RWPE2 (cell line): ENCODE measurements around the gene SLC22A5.
A peak's percentile ranks its signal among the peaks of the same experiment; 100 is the strongest.

Experiments
- ATAC-seq: fragments of 200-7000 bp; cut with Tn5 transposase; 3 replicates; pipeline ENCODE4 v1.9.1; 2021; ENCODE audit warnings: low read depth
- DNase-seq: peaks from one replicate; pipeline ENCODE4 v3.0.0-alpha.2; 2020; ENCODE audit warnings: low spot score
- H3K27ac ChIP-seq: fragments of 450-650 bp; 2 replicates; pipeline ENCODE4 v1.5.1; 2017; ENCODE audit warnings: mild to moderate bottlenecking; ENCODE audit not compliant: poor library complexity, severe bottlenecking
- H3K27me3 ChIP-seq: fragments of 250-450 bp; sonication (Bioruptor Pico); 2 replicates; pipeline ENCODE4 v1.5.1; 2021; ENCODE audit warnings: mild to moderate bottlenecking, moderate library complexity; ENCODE audit not compliant: insufficient read depth, poor library complexity, severe bottlenecking
- H3K36me3 ChIP-seq: fragments of 250-450 bp; sonication (Bioruptor Pico); 2 replicates; pipeline ENCODE4 v1.5.1; 2020; ENCODE audit warnings: low read depth, mild to moderate bottlenecking, moderate library complexity
- H3K4me1 ChIP-seq: fragments of 250-450 bp; sonication (Bioruptor Pico); 2 replicates; pipeline ENCODE4 v1.5.1; 2021; ENCODE audit warnings: mild to moderate bottlenecking, moderate library complexity; ENCODE audit not compliant: insufficient read depth, poor library complexity, severe bottlenecking
- H3K4me3 ChIP-seq: fragments of 250-450 bp; sonication (Bioruptor Pico); 2 replicates; pipeline ENCODE4 v1.5.1; 2021; ENCODE audit warnings: mild to moderate bottlenecking, moderate library complexity; ENCODE audit not compliant: severe bottlenecking
- H3K9me3 ChIP-seq: fragments of 250-450 bp; sonication (Bioruptor Pico); 2 replicates; pipeline ENCODE4 v1.5.1; 2021; ENCODE audit warnings: mild to moderate bottlenecking, moderate library complexity; ENCODE audit not compliant: severe bottlenecking
- TF ChIP-seq, protein P1 (sequence below): fragments of 450-650 bp; IDR thresholded peaks from one replicate; pipeline ENCODE4 v1.5.1; 2017; ENCODE audit warnings: mild to moderate bottlenecking, moderate library complexity; ENCODE audit not compliant: poor library complexity, severe bottlenecking

SLC22A5 gene

DNA sequence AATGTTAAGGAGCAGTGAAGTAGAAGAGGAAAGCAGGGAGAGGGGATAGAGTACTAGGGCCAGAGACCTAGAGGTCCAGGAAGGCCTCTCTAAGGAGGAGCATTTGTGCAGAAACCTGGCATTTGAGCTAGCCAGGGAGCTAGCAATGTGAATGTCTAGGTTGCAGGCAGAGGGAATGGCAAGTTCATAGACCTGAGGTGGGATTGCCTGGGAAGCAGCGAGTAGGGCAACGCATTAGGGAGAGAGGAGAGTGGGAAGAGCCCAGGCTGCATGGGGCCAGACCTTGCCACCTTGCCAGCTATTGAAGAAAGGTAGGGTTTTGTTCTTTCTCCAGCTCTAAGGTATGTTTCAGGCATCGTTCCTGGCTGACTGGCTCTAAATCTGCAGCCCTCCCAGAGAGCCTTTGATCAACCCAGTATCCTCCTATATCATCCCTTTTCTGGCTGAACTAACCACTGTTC, 54.0 kb downstream of the SLC22A5 start:
- Histone ChIP-seq H3K27me3 (no peaks in the 10 kb centered on the region), H3K36me3 (peaks cover 3% of the 10 kb centered on the region; the same call in 1 of the 2 replicates), H3K4me3 (no peak overlapping the region), H3K9me3 (no peaks in the 10 kb centered on the region), H3K27ac (peak overlapping the region; percentile 38), H3K4me1 (peaks cover 75% of the 10 kb centered on the region)
- TF ChIP-seq, protein P1, sequence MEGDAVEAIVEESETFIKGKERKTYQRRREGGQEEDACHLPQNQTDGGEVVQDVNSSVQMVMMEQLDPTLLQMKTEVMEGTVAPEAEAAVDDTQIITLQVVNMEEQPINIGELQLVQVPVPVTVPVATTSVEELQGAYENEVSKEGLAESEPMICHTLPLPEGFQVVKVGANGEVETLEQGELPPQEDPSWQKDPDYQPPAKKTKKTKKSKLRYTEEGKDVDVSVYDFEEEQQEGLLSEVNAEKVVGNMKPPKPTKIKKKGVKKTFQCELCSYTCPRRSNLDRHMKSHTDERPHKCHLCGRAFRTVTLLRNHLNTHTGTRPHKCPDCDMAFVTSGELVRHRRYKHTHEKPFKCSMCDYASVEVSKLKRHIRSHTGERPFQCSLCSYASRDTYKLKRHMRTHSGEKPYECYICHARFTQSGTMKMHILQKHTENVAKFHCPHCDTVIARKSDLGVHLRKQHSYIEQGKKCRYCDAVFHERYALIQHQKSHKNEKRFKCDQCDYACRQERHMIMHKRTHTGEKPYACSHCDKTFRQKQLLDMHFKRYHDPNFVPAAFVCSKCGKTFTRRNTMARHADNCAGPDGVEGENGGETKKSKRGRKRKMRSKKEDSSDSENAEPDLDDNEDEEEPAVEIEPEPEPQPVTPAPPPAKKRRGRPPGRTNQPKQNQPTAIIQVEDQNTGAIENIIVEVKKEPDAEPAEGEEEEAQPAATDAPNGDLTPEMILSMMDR: no peak
- DNase-seq: no peak
- ATAC-seq: no peak

DNA sequence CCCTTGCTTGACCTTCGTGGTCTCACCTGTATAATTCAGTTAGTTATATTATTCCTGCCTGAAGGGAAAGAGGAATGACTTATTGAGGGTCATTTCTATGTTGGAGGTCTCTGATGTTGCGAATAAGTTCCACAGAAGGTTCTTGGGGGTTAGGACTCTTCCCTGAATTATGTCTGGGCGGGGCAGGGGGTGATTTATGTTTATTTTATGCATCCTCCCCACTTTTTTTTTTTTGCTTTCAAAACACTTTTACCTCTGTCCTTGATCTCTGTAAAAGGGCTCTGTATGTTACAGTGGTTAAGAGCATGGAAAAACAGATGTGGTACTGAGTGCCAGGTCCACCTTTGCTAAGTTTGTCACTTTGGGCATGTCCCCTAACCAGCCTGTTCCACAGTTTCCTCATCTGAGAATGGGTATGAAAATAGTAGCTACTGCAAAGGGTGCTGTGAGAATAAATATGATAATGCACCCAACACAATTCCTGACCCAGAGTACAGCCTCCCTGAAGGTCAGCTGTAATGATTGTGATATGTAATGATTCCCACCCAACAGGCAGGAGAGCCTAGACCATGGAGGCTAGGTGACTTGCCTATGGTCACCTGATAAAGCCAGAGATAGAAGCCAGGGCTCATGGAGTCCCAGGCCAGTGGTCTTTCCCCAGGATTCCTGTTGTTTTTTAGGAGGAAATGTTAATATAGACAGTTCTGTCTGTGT, 54.8 kb downstream of the SLC22A5 start:
- TF ChIP-seq, protein P1: no peak
- DNase-seq: no peak
- Histone ChIP-seq H3K27me3 (no peaks in the 10 kb centered on the region), H3K4me3 (no peak overlapping the region), H3K27ac (peak overlapping the region; percentile 87), H3K4me1 (peaks cover 77% of the 10 kb centered on the region), H3K9me3 (no peaks in the 10 kb centered on the region), H3K36me3 (peaks cover 3% of the 10 kb centered on the region; the same call in 1 of the 2 replicates)
- no peak for ATAC-seq

DNA sequence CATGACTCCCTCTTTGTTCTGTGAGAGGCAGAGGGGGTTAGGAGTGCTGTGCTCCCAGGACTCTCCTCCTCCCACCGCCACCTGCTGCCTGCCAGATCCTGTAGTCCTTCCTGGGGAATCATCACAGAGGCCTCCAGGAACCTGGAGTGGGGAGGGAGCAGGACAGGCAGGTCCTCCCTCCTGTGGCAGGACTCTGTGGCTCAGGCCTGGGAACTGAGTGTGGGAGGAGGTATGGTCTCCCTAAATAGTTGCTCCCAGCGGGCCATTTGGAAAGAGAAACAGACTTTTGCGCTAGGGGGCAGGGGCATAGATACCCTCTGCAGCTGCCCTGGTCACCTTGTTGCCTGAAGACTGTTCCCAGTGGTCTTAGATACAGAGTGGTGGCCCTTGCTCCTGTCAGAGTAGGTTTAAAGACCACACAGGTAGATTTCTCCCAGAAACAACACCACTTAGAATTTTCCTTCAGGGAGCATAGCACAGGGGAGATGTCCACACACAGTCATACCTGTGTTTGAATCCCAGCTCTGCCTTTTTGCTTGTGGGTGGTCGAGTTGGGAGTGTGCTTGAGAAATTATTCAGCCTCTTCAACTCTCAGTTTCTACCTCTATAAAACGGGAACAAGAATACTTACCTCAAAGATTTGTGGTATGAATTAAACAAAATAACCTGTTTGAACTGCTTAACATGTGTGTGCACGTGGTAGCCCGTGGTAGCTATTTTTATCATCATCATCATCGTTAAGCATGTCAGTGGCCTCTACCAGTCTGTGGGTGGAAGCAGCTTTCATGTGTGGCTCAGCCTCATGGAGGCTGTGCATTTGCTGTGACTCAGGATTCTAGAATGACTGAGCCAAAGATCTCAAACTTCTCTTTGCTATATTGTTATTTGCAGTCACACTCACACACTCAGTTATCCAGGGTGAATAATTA, 55.8 kb downstream of the SLC22A5 start:
- DNase-seq (no peak), ATAC-seq (peak; percentile 36)
- peaks cover 75% of the 10 kb centered on the region for H3K4me1 ChIP-seq
- H3K9me3 ChIP-seq: no peaks in the 10 kb centered on the region
- peak overlapping the region; percentile 87 for H3K27ac ChIP-seq
- H3K36me3 ChIP-seq: no peaks in the 10 kb centered on the region
- H3K4me3 ChIP-seq: no peak overlapping the region
- no peaks in the 10 kb centered on the region for H3K27me3 ChIP-seq
- TF ChIP-seq, protein P1: no peak

DNA sequence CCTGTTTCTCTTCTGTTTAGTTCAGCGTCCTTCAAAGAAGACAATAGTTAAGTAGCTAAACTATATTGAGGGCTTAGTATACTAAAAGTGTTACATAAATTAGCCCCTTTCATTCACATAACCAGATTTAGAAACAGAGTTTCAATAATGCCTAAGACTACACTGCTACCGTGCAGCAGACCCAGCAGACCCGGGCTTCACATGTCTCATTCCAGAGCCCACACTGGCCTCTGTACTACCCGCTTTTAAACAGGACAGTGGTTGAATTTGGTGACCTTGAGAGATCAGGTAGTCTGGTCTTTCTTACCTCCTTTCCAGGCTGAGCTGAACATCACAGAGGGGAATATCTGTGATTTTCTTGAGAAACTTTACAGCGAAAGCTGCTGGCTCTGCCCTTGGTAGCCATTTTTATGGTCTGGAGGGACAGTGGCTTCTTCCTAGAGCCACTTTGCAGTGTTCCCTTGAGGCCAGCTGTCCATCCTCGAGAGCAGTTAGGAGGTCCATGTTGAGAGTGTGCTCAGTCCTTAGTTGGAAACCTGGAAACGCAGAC, 56.5 kb downstream of the SLC22A5 start:
- H3K9me3 ChIP-seq: no peaks in the 10 kb centered on the region

More for the DNA sequence above, 56.5 kb downstream of the SLC22A5 start:
- DNase-seq (no peak), ATAC-seq (no peak)
- TF ChIP-seq, protein P1: no peak
- Histone ChIP-seq H3K36me3 (no peaks in the 10 kb centered on the region), H3K27me3 (no peaks in the 10 kb centered on the region), H3K27ac (peak overlapping the region; percentile 87), H3K4me1 (peaks cover 68% of the 10 kb centered on the region), H3K4me3 (no peak overlapping the region)
